Fibroblast of mammary gland (primary cell): ENCODE measurements around the gene SERGEF.
A peak's percentile ranks its signal among the peaks of the same experiment; 100 is the strongest.

Experiments used
- DNase-seq: peaks from one replicate; pipeline ENCODE4 v3.0.0-alpha.2; 2010; ENCODE audit warnings: low read depth
- H3K4me3 ChIP-seq: 2 replicates; pipeline ENCODE4 v1.5.1; 2011; ENCODE audit warnings: low read depth, mild to moderate bottlenecking, low read length, moderate library complexity; ENCODE audit not compliant: control insufficient read depth
- TF ChIP-seq, protein P1 (sequence below): conservative IDR thresholded peaks from 2 replicates; pipeline ENCODE4 v1.5.1; 2011; ENCODE audit warnings: low read depth, low read length, inconsistent platforms; ENCODE audit not compliant: control insufficient read depth, insufficient read depth

Gene SERGEF

DNA sequence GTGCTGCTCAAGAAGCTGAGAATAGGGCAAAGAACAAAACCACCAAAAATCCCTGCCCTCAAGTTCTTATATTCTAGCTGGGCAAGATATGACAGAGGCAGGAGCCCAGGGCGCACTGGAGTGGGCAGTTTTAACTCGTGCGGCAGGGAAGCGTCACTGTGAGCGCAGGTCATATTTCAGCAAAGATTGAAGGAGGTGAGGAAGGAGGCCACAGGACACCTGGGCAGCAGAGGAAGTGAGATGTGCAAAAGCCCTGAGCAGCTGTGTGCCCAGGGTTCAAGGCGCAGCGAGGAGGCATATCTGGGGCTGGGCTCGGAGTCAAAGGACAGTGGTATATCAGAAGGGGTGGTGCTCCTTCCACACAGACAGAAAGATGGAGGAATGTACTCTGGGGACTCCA, 264.8 kb downstream of the SERGEF start:
- no peak overlapping the region for H3K4me3 ChIP-seq
- TF ChIP-seq, protein P1, sequence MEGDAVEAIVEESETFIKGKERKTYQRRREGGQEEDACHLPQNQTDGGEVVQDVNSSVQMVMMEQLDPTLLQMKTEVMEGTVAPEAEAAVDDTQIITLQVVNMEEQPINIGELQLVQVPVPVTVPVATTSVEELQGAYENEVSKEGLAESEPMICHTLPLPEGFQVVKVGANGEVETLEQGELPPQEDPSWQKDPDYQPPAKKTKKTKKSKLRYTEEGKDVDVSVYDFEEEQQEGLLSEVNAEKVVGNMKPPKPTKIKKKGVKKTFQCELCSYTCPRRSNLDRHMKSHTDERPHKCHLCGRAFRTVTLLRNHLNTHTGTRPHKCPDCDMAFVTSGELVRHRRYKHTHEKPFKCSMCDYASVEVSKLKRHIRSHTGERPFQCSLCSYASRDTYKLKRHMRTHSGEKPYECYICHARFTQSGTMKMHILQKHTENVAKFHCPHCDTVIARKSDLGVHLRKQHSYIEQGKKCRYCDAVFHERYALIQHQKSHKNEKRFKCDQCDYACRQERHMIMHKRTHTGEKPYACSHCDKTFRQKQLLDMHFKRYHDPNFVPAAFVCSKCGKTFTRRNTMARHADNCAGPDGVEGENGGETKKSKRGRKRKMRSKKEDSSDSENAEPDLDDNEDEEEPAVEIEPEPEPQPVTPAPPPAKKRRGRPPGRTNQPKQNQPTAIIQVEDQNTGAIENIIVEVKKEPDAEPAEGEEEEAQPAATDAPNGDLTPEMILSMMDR: no peak
- DNase-seq: no peak

DNA sequence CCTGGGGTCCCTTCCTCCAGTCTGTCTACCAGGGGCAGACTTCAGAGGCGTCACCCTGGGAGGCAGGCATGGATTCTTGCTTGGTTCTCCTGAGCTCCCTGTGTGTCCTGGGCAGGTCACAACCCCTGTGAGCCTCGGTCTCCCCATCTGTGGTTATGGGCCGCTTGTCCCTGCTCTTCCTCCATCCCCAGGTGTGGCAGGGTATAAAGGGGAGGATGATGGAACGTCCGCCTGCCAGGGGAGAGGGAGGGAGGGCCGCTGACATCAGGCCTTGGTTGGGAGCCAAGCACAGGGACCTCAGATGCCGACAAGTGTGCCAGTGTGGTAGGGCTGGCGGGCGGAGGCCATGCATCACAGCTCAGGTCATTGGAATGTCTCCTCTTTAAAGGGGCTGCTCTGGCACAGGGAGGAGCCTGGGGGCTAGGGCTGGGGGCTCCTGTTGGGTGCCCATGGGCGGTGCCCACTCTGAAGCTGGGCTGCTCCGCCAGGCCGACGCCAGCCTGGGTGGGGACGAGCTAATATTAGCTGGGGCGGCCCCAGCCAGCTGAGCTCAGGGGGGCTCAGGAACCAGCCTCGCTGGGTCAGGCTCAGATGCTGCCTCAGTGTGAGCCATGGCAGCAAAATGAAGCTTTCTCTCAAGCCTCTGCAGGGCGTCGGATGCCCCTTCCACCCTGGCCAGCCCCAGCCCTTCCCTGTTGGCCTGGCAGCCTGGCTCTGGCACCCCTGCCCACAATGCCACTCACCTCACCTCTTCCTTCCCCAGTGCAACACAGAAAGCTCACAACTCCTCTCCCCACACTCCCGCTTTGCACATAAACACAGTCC, 265.5 kb downstream of the SERGEF start:
- DNase-seq: no peak
- TF ChIP-seq, protein P1: no peak
- H3K4me3 ChIP-seq: no peak overlapping the region

DNA sequence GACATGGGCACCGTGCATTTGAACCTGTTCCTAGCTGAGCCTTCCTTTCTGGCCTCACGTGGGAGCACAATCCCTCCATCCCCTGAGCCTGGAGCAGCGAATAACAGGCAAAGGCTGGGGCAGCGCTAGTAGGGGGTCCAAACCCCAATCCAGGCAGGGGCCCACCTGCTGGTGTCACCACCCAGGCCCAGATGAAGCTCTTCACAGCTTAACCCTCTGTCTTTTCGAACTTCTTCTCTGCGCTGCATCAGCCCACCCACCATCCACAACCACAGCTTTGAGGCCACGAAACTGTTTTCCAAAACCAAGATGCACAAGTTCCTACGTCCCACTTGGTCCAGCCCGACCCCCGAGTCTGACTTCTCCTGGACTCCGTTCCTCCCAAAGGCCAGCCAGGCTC, 266.8 kb downstream of the SERGEF start:
- no peak for DNase-seq
- no peak overlapping the region for H3K4me3 ChIP-seq
- TF ChIP-seq, protein P1: no peak

GRCh38 chr11:17745023-17745772, 267.6 kb downstream of the SERGEF start:
- H3K4me3 ChIP-seq: no peak overlapping the region
- TF ChIP-seq, protein P1: no peak
- no peak for DNase-seq

DNA sequence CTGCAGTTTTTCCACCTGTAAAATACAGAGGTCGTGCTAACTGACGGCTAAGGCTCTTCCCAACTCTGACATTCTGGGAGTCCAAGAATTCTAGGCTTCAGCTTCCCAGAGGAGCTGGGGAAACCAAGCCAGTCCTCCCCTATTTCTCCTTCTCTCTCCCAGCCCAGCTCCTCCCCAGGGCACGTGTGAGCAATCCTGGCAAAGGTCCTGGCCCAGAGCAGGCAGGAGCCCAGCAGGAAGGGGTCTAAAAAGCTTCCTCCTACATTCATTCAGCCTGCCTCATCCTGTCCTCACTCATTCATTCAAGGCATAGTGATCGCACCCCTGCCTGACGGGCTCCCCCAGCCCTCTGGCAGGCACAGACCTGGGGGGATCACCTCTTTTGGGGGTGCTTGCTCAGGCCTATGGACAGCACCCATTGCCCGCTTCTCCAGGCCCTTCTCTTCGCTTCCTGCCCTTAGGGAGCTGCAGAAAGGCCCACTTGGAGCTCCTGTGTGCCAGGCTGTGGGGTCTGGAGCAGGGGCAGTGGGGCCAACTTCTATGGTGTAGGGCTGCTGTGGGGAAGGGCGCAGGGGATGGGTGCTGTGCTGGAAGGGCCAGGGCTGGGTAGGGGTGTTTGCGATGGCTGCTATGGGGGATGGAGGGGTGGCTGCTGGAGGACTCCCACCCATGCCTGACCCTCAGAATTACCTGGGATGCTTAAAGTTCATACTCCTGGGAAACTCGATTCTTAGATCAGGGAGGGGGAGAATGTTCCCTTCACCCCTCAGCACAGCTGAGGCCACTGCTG, 268.5 kb downstream of the SERGEF start:
- TF ChIP-seq, protein P1: no peak
- no peak overlapping the region for H3K4me3 ChIP-seq
- DNase-seq: peak; percentile 33

DNA sequence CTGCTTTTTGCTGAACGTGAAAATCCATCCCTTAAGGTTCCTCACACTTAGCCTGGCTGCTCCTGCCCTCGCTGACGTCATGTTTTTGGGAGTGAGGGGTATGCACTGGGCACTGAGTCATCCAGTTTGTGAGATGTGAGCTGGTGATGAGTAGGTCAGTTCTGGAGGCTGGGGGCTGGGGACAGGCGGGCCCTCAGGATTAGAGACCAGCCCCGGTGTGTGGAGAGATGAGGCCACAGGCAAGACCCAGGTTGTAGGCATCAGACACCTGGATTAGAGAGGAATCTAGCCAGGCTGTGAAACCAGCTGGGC, 269.1 kb downstream of the SERGEF start:
- no peak overlapping the region for H3K4me3 ChIP-seq
- peak; percentile 68 for DNase-seq
- TF ChIP-seq, protein P1: no peak
